ENCODE results near the gene SLC9A9. TPM values are rescaled to one million over a fixed set of nuclear protein-coding genes. Genes with fewer than 3 reads are reported as not detected.

The SLC9A9 gene
- total RNA-seq, 1 donor from 2014 or later: 3.5 TPM

- Mint-ChIP-seq H3K36me3 (ENCODE audit: unreplicated experiment) (no peaks in the 10 kb centered on the region), H3K9me3 (ENCODE audit: unreplicated experiment) (no peaks in the 10 kb centered on the region), H3K4me3 (ENCODE audit: unreplicated experiment) (no peak overlapping the region), H3K4me1 (ENCODE audit: unreplicated experiment) (peaks cover 2% of the 10 kb centered on the region), H3K27me3 (ENCODE audit: unreplicated experiment) (peaks cover 2% of the 10 kb centered on the region), H3K27ac (ENCODE audit: unreplicated experiment) (no peak overlapping the region)
- TF ChIP-seq CTCF (IDR thresholded peaks at IDR 0.05): no peak
- DNase-seq (ENCODE audit: extremely low spot score, unreplicated experiment): no peak
These were observed 271.5 kb downstream of the SLC9A9 start for GRCh38 chr3:143576568-143577270.

GRCh38 chr3:143574933-143575332, 273.3 kb downstream of the SLC9A9 start:
- Mint-ChIP-seq H3K4me1 (ENCODE audit: unreplicated experiment) (peaks cover 3% of the 10 kb centered on the region), H3K4me3 (ENCODE audit: unreplicated experiment) (no peak overlapping the region), H3K36me3 (ENCODE audit: unreplicated experiment) (no peaks in the 10 kb centered on the region), H3K9me3 (ENCODE audit: unreplicated experiment) (no peaks in the 10 kb centered on the region), H3K27me3 (ENCODE audit: unreplicated experiment) (no peaks in the 10 kb centered on the region), H3K27ac (ENCODE audit: unreplicated experiment) (no peak overlapping the region)
- no peak for TF ChIP-seq CTCF (IDR thresholded peaks at IDR 0.05)
- no peak for DNase-seq (ENCODE audit: extremely low spot score, unreplicated experiment)

- no peak overlapping the region for H3K27ac Mint-ChIP-seq (ENCODE audit: unreplicated experiment)
These were observed 274.5 kb downstream of the SLC9A9 start for GRCh38 chr3:143573610-143574303.

GRCh38 chr3:143571548-143571947, 276.7 kb downstream of the SLC9A9 start:
- DNase-seq (ENCODE audit: extremely low spot score, unreplicated experiment): no peak
- no peak overlapping the region for H3K4me3 Mint-ChIP-seq (ENCODE audit: unreplicated experiment)
- H3K36me3 Mint-ChIP-seq (ENCODE audit: unreplicated experiment): no peaks in the 10 kb centered on the region
- no peak for TF ChIP-seq CTCF (IDR thresholded peaks at IDR 0.05)
- H3K27ac Mint-ChIP-seq (ENCODE audit: unreplicated experiment): no peak overlapping the region
- no peaks in the 10 kb centered on the region for H3K9me3 Mint-ChIP-seq (ENCODE audit: unreplicated experiment)
- peaks cover 6% of the 10 kb centered on the region for H3K4me1 Mint-ChIP-seq (ENCODE audit: unreplicated experiment)
- H3K27me3 Mint-ChIP-seq (ENCODE audit: unreplicated experiment): no peaks in the 10 kb centered on the region

More at GRCh38 chr3:143573610-143574303, 274.5 kb downstream of the SLC9A9 start:
- TF ChIP-seq CTCF (IDR thresholded peaks at IDR 0.05): no peak
- H3K4me1 Mint-ChIP-seq (ENCODE audit: unreplicated experiment): peaks cover 3% of the 10 kb centered on the region
- no peaks in the 10 kb centered on the region for H3K9me3 Mint-ChIP-seq (ENCODE audit: unreplicated experiment)
- no peak overlapping the region for H3K4me3 Mint-ChIP-seq (ENCODE audit: unreplicated experiment)
- no peaks in the 10 kb centered on the region for H3K27me3 Mint-ChIP-seq (ENCODE audit: unreplicated experiment)
- no peaks in the 10 kb centered on the region for H3K36me3 Mint-ChIP-seq (ENCODE audit: unreplicated experiment)
- DNase-seq (ENCODE audit: extremely low spot score, unreplicated experiment): no peak

GRCh38 chr3:143567823-143568222, 280.4 kb downstream of the SLC9A9 start:
- H3K4me1 Mint-ChIP-seq (ENCODE audit: unreplicated experiment): peaks cover 14% of the 10 kb centered on the region
- TF ChIP-seq CTCF (IDR thresholded peaks at IDR 0.05): no peak
- no peak for DNase-seq (ENCODE audit: extremely low spot score, unreplicated experiment)
- H3K27ac Mint-ChIP-seq (ENCODE audit: unreplicated experiment): no peak overlapping the region
- no peaks in the 10 kb centered on the region for H3K36me3 Mint-ChIP-seq (ENCODE audit: unreplicated experiment)
- no peaks in the 10 kb centered on the region for H3K27me3 Mint-ChIP-seq (ENCODE audit: unreplicated experiment)
- H3K4me3 Mint-ChIP-seq (ENCODE audit: unreplicated experiment): no peak overlapping the region
- H3K9me3 Mint-ChIP-seq (ENCODE audit: unreplicated experiment): no peaks in the 10 kb centered on the region

Measured in osteocyte (in vitro differentiated cells).